Vagina (tissue), 2 donors: Measurements from ENCODE around the gene LRMDA. TPM values are rescaled to one million over a fixed set of nuclear protein-coding genes. Genes with fewer than 3 reads are reported as not detected.

Experiments
- DNase-seq, 2 donors: peaks; one replicate each; pipeline ENCODE4 v3.0.0-alpha.2; 2017; ENCODE audit errors: extremely low spot score in 2 of 2
- H3K27ac ChIP-seq: fragments of 200-600 bp; sonication (generic); one replicate; pipeline ENCODE4 v1.5.1; 2019
- H3K27me3 ChIP-seq: fragments of 200-600 bp; sonication (generic); one replicate; pipeline ENCODE4 v1.5.1; 2019
- H3K36me3 ChIP-seq, 2 donors: fragments of 200-600 bp; sonication (generic); one replicate each; pipeline ENCODE4 v1.5.1; 2017 to 2019
- H3K4me1 ChIP-seq: fragments of 200-600 bp; sonication (generic); one replicate; pipeline ENCODE4 v1.5.1; 2019
- H3K4me3 ChIP-seq, 2 donors: fragments of 200-600 bp; sonication (generic); 1 replicate in 1 of 2; 2 replicates in 1 of 2; pipeline ENCODE4 v1.5.1; 2016 to 2019
- H3K9me3 ChIP-seq: fragments of 200-600 bp; sonication (generic); one replicate; pipeline ENCODE4 v1.5.1; 2019
- CTCF ChIP-seq, 3 experiments: fragments of 450-650 bp in 2 of 3; fragments of 200-600 bp in 1 of 3; sonication (generic) in 1 of 3; IDR thresholded peaks; one replicate each; pipeline ENCODE4 v1.5.1; 2017 to 2019; ENCODE audit warnings: antibody characterized with exemption in 3 of 3, mild to moderate bottlenecking in 2 of 3, moderate library complexity in 2 of 3
- POLR2A ChIP-seq, 2 donors: fragments of 450-650 bp; IDR thresholded peaks; one replicate each; pipeline ENCODE4 v1.6.1; 2017; ENCODE audit warnings: antibody characterized with exemption in 2 of 2, mild to moderate bottlenecking in 2 of 2, moderate library complexity in 2 of 2
- POLR2AphosphoS5 ChIP-seq, 2 donors: sonication (generic); formaldehyde crosslinking; IDR thresholded peaks; one replicate each; pipeline ENCODE4 v1.9.0; 2017; ENCODE audit warnings: antibody characterized with exemption in 2 of 2, mild to moderate bottlenecking in 2 of 2, low read depth in 1 of 2; ENCODE audit not compliant: insufficient read depth in 1 of 2
- intact Hi-C: fragments of 100-400 bp; cut with DNase I; formaldehyde crosslinking; loops from one replicate; pipeline ENCODE4 v1.15.1; 2023
- total RNA-seq: library from RNA; depleted of rRNA; stranded (reverse); fragments of >200 nt; gene quantifications from one replicate; pipeline ENCODE4 v1.2.3, GENCODE V29; 2016

Gene LRMDA
- total RNA-seq, 1 donor from 2014 or later = 22.6 TPM

DNA sequence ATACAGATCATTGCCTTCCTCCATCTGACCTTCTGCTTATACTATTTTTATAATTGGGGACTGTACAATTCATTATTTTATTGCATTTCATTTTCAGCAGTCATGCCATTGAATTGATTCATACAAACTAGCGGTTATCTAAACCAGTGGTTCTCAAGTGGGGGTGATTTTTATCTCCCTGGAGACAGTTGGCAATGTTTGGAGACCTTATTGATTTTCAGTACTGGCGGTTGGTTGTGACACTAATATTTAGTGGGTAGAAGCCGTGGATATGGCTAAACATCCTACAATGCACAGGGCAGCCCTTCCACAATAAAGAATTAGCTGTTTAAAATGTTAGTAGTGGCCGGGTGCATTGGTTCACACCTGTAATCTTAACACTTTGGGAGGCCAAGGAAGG, 765.9 kb downstream of the LRMDA start:
- no peaks in the 10 kb centered on the region for H3K9me3 ChIP-seq
- no peaks in the 10 kb centered on the region for H3K27me3 ChIP-seq
- H3K4me3 ChIP-seq = no peak overlapping the region
- no peak for DNase-seq
- intact Hi-C loops = no loop called here
- H3K27ac ChIP-seq = no peak overlapping the region
- H3K36me3 ChIP-seq = no peaks in the 10 kb centered on the region
- no peak for TF ChIP-seq CTCF (IDR thresholded peaks at IDR 0.05)
- TF ChIP-seq POLR2A (IDR thresholded peaks at IDR 0.05) = no peak
- TF ChIP-seq POLR2AphosphoS5 (IDR thresholded peaks at IDR 0.05; ENCODE audit: insufficient read depth in 1 of 2, low read depth in 1 of 2) = no peak
- H3K4me1 ChIP-seq = peaks cover 14% of the 10 kb centered on the region

- no peak for DNase-seq
- intact Hi-C loops = no loop called here
Measured at GRCh38 chr10:76198287-76199035, 767.0 kb downstream of the LRMDA start.

DNA sequence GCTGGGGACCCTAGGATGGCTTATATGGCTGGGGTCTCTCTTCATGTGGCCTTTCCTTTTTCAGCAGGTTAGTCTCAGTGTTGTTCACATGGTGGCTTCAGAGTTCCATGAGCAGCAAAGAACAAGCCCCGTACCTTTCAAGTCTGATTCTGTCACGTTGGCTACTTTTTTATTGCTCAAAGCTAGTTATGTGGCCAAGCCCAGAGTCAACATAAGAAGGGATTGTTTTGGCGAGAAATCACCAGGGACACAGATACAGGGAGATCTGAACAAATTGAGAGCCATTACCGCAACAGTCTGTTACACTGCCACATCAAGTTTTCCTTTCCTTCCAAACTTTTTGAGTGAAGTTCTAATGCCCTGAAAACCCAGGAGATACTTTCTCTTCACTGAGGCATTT, 770.5 kb downstream of the LRMDA start:
- intact Hi-C loops = no loop called here
- H3K4me1 ChIP-seq = no peaks in the 10 kb centered on the region
- no peaks in the 10 kb centered on the region for H3K36me3 ChIP-seq
- H3K9me3 ChIP-seq = no peaks in the 10 kb centered on the region
- H3K27me3 ChIP-seq = no peaks in the 10 kb centered on the region
- no peak overlapping the region for H3K4me3 ChIP-seq
- no peak for DNase-seq
- H3K27ac ChIP-seq = no peak overlapping the region
- TF ChIP-seq CTCF (IDR thresholded peaks at IDR 0.05) = no peak
- no peak for TF ChIP-seq POLR2A (IDR thresholded peaks at IDR 0.05)
- no peak for TF ChIP-seq POLR2AphosphoS5 (IDR thresholded peaks at IDR 0.05; ENCODE audit: insufficient read depth in 1 of 2, low read depth in 1 of 2)

More at GRCh38 chr10:76198287-76199035, 767.0 kb downstream of the LRMDA start:
- Histone ChIP-seq H3K4me3 (no peak overlapping the region), H3K4me1 (peaks cover 14% of the 10 kb centered on the region), H3K36me3 (no peaks in the 10 kb centered on the region), H3K9me3 (no peaks in the 10 kb centered on the region), H3K27ac (no peak overlapping the region), H3K27me3 (no peaks in the 10 kb centered on the region)
- TF ChIP-seq CTCF (IDR thresholded peaks at IDR 0.05) (no peak), POLR2A (IDR thresholded peaks at IDR 0.05) (no peak), POLR2AphosphoS5 (IDR thresholded peaks at IDR 0.05; ENCODE audit: insufficient read depth in 1 of 2, low read depth in 1 of 2) (no peak)

DNA sequence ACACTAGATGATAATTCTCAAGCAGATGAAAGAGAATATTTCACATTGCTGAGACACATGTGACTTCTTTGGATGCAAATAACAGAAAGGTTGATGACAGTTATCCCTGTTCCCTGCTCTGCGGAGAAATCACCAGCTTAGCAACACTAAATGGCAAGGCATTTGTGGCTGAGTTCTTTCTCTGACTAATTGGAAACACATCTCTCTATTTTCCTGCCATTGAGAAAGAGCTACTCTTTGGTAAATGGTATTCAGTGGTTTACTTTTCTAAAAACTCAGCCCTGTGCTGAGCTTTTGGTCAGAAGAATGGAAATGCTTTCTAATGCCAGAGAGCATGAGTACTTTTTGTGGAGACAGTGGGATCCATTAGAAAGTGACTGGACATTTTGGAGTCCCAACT, 771.4 kb downstream of the LRMDA start:
- intact Hi-C loops = no loop called here
- Histone ChIP-seq H3K9me3 (no peaks in the 10 kb centered on the region), H3K27me3 (no peaks in the 10 kb centered on the region), H3K27ac (no peak overlapping the region), H3K4me1 (no peaks in the 10 kb centered on the region), H3K36me3 (no peaks in the 10 kb centered on the region), H3K4me3 (no peak overlapping the region)
- DNase-seq = no peak
- no peak for TF ChIP-seq POLR2AphosphoS5 (IDR thresholded peaks at IDR 0.05; ENCODE audit: insufficient read depth in 1 of 2, low read depth in 1 of 2)
- no peak for TF ChIP-seq CTCF (IDR thresholded peaks at IDR 0.05)
- no peak for TF ChIP-seq POLR2A (IDR thresholded peaks at IDR 0.05)

GRCh38 chr10:76205361-76205760, 773.9 kb downstream of the LRMDA start:
- TF ChIP-seq POLR2A (IDR thresholded peaks at IDR 0.05) (no peak), CTCF (IDR thresholded peaks at IDR 0.05) (no peak), POLR2AphosphoS5 (IDR thresholded peaks at IDR 0.05; ENCODE audit: insufficient read depth in 1 of 2, low read depth in 1 of 2) (no peak)
- Histone ChIP-seq H3K27ac (no peak overlapping the region), H3K9me3 (no peaks in the 10 kb centered on the region), H3K36me3 (no peaks in the 10 kb centered on the region), H3K4me1 (no peaks in the 10 kb centered on the region), H3K4me3 (no peak overlapping the region), H3K27me3 (no peaks in the 10 kb centered on the region)
- intact Hi-C loops = no loop called here
- no peak for DNase-seq
